ENCODE measurements around the gene TMEM43. TPM values are rescaled to one million over a fixed set of nuclear protein-coding genes. Genes with fewer than 3 reads are reported as not detected.
A peak's percentile ranks its signal among the peaks of the same experiment; 100 is the strongest.

Gene TMEM43
- polyA plus RNA-seq, 1 donor (not counting 4 experiments of a cell fraction or from before 2014, with no cell fraction given), result 111 TPM

DNA sequence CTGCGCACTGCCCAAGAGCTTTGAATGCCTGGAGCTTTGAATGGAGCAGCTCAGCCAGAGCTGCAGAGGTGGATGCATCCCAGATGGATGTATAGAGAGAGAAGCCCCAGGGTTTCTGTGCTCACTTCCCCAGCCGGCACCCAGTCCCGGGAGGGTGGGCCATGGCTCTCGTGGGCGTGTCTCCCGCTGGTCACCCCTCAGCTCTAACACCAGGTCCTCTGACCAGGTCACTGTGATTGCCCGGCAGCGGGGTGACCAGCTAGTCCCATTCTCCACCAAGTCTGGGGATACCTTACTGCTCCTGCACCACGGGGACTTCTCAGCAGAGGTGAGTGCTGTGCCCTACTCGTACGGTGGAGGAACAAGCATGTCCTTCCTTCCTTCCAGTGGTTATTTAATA, 10.7 kb downstream of the TMEM43 start:
- Histone ChIP-seq H3K4me2 (ENCODE audit: control insufficient read depth, extremely low read depth, insufficient read depth, low read depth, low read length) (no peak overlapping the region), H3K27me3 (ENCODE audit: control insufficient read depth, extremely low read depth, insufficient read depth, low read length) (no peaks in the 10 kb centered on the region), H2AFZ (ENCODE audit: control insufficient read depth, low read length) (no peak overlapping the region), H3K9me1 (ENCODE audit: control insufficient read depth, extremely low read depth, insufficient read depth, low read length) (no peaks in the 10 kb centered on the region), H3K9ac (ENCODE audit: control insufficient read depth, extremely low read depth, insufficient read depth, low read length) (no peak overlapping the region), H3K79me2 (ENCODE audit: control insufficient read depth, insufficient read depth, low read length) (peaks cover 3% of the 10 kb centered on the region), H4K20me1 (ENCODE audit: control insufficient read depth, extremely low read depth, insufficient read depth, low read length) (no peaks in the 10 kb centered on the region), H3K36me3 (ENCODE audit: control insufficient read depth in 2 of 2, extremely low read depth in 1 of 2, insufficient read depth in 2 of 2, low read length in 2 of 2) (peaks cover 58 to 74% of the 10 kb centered on the region in 2 experiments), H3K4me3 (ENCODE audit: control insufficient read depth in 2 of 3, extremely low read depth in 1 of 3, insufficient read depth in 2 of 3, low read depth in 1 of 3, low read length in 3 of 3) (no peak overlapping the region), H3K27ac (ENCODE audit: control insufficient read depth, insufficient read depth, low read length) (no peak overlapping the region), H3K4me1 (ENCODE audit: control insufficient read depth, extremely low read depth, insufficient read depth, low read length) (peaks cover 44% of the 10 kb centered on the region), H3K9me3 (ENCODE audit: control insufficient read depth, low read depth, low read length) (no peaks in the 10 kb centered on the region)
- FAIRE-seq (no peak), DNase-seq (ENCODE audit: low read depth, low spot score) (no peak)
- TF ChIP-seq, protein P1, sequence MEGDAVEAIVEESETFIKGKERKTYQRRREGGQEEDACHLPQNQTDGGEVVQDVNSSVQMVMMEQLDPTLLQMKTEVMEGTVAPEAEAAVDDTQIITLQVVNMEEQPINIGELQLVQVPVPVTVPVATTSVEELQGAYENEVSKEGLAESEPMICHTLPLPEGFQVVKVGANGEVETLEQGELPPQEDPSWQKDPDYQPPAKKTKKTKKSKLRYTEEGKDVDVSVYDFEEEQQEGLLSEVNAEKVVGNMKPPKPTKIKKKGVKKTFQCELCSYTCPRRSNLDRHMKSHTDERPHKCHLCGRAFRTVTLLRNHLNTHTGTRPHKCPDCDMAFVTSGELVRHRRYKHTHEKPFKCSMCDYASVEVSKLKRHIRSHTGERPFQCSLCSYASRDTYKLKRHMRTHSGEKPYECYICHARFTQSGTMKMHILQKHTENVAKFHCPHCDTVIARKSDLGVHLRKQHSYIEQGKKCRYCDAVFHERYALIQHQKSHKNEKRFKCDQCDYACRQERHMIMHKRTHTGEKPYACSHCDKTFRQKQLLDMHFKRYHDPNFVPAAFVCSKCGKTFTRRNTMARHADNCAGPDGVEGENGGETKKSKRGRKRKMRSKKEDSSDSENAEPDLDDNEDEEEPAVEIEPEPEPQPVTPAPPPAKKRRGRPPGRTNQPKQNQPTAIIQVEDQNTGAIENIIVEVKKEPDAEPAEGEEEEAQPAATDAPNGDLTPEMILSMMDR (optimal IDR thresholded peaks at IDR 0.05 in 1 of 3, IDR thresholded peaks at IDR 0.05 in 1 of 3, conservative IDR thresholded peaks at IDR 0.05 in 1 of 3; ENCODE audit: extremely low read depth in 1 of 3, insufficient read depth in 2 of 3, low read length in 3 of 3), result no peak
- dilution Hi-C loops (cut with MboI; ENCODE audit: extremely low pct_ligation_motif_present, low sequenced_read_pairs), result no loop called here

DNA sequence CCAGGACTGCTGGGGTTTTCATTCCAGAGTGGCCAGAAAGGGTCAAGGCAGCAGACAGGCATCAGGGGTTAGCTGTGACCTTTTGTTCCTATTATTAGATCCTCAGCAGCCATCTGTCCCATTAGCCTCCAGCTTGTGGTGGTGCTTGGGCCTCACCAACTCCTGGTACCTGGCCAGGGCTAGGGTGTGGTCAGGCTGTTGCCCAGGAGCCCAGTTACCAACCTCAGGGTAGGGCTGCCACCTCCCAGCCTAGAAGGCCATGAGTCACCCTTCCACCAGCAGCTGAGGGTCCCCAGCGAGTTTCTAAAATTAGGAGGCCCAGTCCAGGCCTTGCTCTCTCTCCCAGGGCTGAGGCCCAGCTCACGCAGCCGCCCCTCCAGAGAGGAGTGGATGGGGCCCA, 12.2 kb downstream of the TMEM43 start:
- Histone ChIP-seq H3K4me1 (ENCODE audit: control insufficient read depth, extremely low read depth, insufficient read depth, low read length) (peaks cover 49% of the 10 kb centered on the region), H3K36me3 (ENCODE audit: control insufficient read depth in 2 of 2, extremely low read depth in 1 of 2, insufficient read depth in 2 of 2, low read length in 2 of 2) (peaks cover 49 to 75% of the 10 kb centered on the region in 2 experiments), H3K9me3 (ENCODE audit: control insufficient read depth, low read depth, low read length) (no peaks in the 10 kb centered on the region), H4K20me1 (ENCODE audit: control insufficient read depth, extremely low read depth, insufficient read depth, low read length) (no peaks in the 10 kb centered on the region), H3K4me3 (ENCODE audit: control insufficient read depth in 2 of 3, extremely low read depth in 1 of 3, insufficient read depth in 2 of 3, low read depth in 1 of 3, low read length in 3 of 3) (no peak overlapping the region), H3K79me2 (ENCODE audit: control insufficient read depth, insufficient read depth, low read length) (peaks cover 2% of the 10 kb centered on the region), H2AFZ (ENCODE audit: control insufficient read depth, low read length) (no peak overlapping the region), H3K27me3 (ENCODE audit: control insufficient read depth, extremely low read depth, insufficient read depth, low read length) (no peaks in the 10 kb centered on the region), H3K9ac (ENCODE audit: control insufficient read depth, extremely low read depth, insufficient read depth, low read length) (no peak overlapping the region), H3K9me1 (ENCODE audit: control insufficient read depth, extremely low read depth, insufficient read depth, low read length) (no peaks in the 10 kb centered on the region), H3K27ac (ENCODE audit: control insufficient read depth, insufficient read depth, low read length) (peak overlapping the region; percentile 47), H3K4me2 (ENCODE audit: control insufficient read depth, extremely low read depth, insufficient read depth, low read depth, low read length) (no peak overlapping the region)
- DNase-seq (ENCODE audit: low read depth, low spot score) (no peak), FAIRE-seq (peak; percentile 51)
- dilution Hi-C loops (cut with MboI; ENCODE audit: extremely low pct_ligation_motif_present, low sequenced_read_pairs), result no loop called here
- TF ChIP-seq EZH2 (IDR thresholded peaks at IDR 0.05; ENCODE audit: low read length), result no peak
- TF ChIP-seq, protein P1 (optimal IDR thresholded peaks at IDR 0.05 in 1 of 3, IDR thresholded peaks at IDR 0.05 in 1 of 3, conservative IDR thresholded peaks at IDR 0.05 in 1 of 3; ENCODE audit: extremely low read depth in 1 of 3, insufficient read depth in 2 of 3, low read length in 3 of 3), result no peak

All from keratinocyte (primary cell).